Stimulated activated CD4-positive, alpha-beta T cell treated with anti-CD3 and anti-CD28 coated beads, Interleukin-4, amount 100 ng/mL, for 48 hours (primary cell): ENCODE measurements around the gene PEX10.
"Not testable (repeated sequence)": the region's sequence is repeated elsewhere in the genome, so short reads cannot be mapped to it uniquely, and the experiment has no call there.

ENCODE experiments used
- DNase-seq, 2 donors: peaks; one replicate each; pipeline ENCODE4 v3.0.0-alpha.2; 2020; ENCODE audit warnings: low read depth in 2 of 2

The PEX10 gene

GRCh38 chr1:2443277-2444137, 31.1 kb upstream of the PEX10 start:
- no peak for DNase-seq

GRCh38 chr1:2442661-2443060, 30.3 kb upstream of the PEX10 start:
- DNase-seq, result no peak

DNA sequence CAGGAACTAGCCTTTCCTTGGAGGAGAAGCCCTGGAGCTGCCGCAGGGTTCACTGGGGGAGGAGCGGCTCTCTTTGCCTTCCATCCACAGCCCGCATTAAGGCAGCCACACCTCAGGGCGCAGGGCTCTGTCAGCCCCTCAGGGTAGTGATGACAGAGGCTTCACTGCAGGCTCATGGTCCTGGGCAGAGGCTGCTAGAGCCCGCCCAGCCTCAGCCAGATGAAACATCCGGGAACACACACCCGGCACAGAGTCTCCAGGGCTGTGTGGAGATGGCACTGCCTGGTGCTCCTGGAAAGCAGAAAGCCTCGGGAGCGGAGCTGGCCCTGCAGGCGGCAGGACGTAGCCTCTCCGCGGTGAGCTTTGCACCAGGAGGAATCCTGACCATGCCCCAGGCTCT, 29.4 kb upstream of the PEX10 start:
- DNase-seq, result no peak

GRCh38 chr1:2440346-2440745, 28.0 kb upstream of the PEX10 start:
- DNase-seq, result not testable (repeated sequence)

- no peak for DNase-seq
These were observed 27.0 kb upstream of the PEX10 start for GRCh38 chr1:2439369-2439768.

DNA sequence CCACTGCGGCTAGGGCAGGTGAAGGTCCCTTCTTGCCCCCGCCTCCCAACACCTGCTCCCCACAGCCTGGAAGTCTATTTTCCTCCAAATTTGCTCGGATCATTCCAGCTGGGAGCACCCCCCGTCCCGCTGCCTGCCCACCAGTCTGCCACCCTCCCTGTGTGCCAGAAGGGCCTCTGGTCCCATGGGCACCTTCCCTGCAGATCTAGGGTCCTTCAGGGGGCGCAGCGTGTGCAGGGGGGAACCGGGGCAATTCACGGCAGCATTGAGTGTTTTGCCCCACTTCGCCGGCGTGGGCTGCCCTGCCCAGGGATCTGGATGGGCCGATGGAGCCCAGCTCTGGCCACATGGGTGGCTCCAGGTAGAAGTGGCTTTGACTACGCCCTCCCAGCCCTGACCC, 26.3 kb upstream of the PEX10 start:
- no peak for DNase-seq

DNA sequence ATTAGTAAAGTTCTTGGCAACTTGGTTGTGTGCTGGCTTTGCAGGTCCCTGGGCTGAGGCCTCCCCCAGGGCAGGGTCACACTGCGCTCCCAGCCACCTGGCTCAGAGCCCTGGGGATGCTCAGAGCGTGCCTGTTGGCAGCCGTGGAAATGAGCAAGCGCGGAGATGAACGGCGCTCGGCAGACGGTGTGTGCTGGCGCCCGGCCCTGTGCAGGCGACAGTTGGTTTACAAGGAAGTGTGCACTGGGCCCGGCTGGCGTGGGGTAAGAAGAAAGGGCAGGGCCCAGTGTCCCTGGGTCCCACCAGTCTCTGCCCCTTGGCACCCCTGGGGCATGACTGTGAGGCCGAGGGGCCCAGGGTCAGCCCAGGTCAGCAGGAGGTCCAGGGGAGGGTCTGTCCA, 25.7 kb upstream of the PEX10 start:
- no peak for DNase-seq

DNA sequence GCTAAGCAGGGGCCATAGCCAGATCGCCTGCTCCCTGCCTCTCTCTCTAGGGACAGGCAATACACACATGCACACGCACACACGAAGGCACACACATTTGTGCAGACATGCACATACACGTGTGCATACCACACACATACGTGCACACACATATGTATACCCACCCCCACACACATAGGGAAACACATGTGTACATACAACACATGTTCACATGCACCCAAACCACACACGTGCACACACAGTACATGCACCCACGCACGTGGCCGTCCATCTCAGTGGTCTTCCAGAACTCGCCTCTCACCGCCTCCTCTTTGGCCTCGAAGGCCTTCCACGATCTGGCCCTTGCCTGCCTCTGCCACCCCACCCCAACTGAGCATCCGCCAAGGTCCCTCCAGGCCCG, 25.3 kb upstream of the PEX10 start:
- no peak for DNase-seq

DNA sequence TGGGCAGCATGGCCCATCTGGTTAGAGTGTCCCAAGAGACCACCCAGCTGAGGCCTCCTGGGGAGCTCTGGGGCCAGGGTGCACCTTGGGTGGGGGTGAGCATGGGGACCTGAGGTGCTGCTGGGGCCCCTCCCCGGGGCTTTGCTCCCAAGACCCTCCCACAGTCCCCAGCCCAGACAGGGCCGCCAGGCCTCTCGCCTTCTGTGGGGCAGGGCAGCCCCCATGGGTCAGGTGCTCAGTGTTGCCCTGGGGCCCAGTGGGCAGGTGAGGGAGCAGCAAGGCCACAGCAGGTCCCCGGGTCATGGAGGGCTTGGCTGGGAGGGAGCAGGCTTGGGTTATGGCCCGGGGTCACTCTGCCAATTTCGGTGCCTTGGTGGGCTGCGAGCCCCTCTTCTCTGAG, 24.5 kb upstream of the PEX10 start:
- DNase-seq, result no peak

- DNase-seq, result no peak
These were observed 23.5 kb upstream of the PEX10 start for GRCh38 chr1:2435746-2436355.

GRCh38 chr1:2435091-2435490, 22.7 kb upstream of the PEX10 start:
- DNase-seq, result no peak

DNA sequence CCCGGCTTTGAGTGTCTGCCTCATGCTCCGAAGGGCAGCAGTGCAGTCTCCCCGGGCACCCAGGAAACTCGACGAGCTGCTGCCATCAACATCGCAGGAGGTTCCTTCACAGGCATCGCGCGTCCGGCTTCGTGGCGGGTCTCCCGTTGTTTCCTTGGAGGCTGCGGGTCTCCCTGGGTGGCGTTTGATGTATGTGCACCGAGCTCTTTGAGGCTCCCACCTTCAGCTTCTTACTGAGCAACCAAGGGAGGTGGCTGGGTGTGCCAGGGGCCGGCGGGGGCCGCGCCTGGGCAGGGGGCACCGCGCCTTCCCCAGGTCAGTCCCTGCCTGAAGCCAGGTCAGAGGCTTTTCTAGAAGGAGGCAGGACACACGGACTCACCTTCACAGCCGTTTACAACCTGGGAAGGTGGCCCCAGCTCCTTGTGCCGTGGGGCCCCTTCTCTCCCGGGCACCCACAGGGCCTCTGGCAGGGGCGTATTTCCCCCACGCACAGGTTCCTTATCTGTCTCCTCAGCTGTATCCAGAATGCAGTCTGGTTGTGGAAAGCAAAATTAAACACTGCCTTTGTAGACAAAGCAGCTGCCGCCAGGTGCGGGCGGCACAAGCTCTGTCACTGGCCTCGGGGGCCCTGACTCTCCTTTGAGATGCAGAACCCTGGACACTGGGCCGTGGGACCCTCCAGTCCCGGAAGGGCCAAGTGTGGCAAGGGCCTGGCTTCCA, 21.7 kb upstream of the PEX10 start:
- no peak for DNase-seq

GRCh38 chr1:2433196-2433595, 20.8 kb upstream of the PEX10 start:
- DNase-seq, result no peak

- no peak for DNase-seq
These were observed 20.1 kb upstream of the PEX10 start for GRCh38 chr1:2432441-2432844.

DNA sequence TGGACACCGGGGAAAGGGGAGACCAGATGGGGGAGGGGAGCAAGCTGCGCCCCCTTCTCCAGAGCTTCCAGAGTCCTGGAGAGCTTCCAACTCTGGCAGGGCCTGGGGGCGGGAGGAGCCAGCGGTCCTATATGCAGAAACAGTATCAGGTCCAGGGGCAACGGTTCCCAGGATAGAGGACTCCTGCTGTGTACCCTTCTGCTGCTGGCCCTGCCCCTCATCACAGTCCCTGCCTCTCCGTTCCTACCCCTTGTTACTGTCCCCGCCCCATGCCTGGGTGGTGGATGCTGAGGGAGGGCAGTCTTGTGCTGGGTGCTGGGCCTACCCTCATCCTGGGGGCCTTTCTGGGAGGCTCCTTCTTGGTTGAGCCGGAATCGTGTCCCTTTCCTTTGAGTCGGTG, 19.2 kb upstream of the PEX10 start:
- DNase-seq, result no peak

DNA sequence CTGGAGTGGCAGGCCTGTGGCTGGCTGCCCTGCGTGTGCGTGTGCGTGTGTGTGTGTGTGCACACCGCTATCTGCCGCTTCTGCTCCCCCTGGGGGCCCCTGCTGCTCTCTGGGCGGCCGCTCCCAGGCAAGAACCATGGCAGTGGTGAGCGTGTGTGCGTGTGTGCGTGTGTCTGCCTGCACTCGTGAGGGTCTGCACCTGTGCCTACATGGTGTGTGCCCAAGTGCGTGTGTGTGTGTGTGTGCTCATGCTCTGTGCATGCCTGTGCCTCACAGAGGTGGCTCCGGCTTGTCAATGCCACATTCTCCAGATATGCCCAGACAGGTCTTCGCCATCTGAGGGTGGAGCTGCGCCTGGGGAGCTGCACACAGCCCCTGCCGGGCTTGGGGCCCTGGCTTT, 18.7 kb upstream of the PEX10 start:
- no peak for DNase-seq

GRCh38 chr1:2430592-2430973, 18.2 kb upstream of the PEX10 start:
- DNase-seq, result no peak

DNA sequence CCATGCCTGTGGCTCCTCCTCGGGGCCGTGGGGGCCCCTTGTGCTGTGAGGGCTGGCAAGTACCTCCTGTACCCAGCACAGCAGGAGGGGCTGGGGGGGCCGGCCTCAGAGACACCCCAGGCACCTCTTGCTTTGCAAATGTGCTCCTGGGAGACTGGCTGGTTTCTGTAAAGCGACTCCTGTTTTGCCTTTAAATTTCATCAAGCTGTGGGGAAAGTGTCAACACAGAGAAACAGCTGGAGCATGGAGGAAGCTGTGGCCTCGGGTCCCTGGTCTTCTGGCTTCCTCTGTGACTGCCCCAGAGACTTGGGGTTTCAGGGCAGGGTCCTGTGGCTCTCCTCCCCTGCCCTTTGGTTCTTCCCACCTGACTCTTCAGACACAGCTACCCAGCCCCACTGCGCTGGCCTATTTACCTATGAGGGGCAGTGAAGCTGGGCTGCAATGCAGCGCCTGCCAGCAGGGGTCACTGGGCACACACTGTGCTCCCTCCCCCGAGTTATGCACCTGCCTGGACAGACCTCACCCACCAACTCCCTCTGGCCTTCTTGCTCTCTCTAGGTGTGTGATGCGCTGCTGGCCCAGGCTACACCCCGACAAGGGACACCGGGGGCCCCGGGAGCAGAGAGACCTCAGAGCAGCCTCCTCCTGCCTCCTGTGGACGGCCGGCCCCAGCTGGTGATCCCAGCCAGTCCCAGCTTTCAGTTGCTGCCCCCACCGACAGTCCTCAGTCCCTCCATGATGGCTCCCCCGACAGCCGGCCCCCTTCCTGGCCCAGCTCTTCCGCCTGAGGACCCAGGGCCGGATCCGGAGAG, 17.6 kb upstream of the PEX10 start:
- peak in 1 of 2 donors; percentile 16 for DNase-seq

DNA sequence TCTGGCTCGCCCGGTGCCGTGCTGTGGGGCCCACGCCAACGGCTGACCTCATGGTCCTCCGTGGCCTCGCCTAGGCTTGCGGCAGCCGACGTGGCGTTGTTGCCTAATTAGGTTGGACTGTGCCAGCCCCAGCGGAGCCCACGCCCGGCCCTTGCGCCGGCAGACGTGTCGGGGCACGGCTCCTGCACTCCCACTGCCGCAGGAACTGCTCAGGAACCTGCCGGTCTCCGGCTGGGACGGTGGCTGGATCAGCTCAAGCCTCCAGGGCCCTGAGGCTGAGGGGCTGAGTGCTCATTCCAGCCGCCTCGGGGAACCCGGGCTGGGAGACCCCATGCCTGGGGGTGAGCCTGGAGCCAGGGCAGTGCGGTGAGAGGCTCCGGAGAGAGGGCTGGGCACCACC, 16.1 kb upstream of the PEX10 start:
- no peak for DNase-seq

DNA sequence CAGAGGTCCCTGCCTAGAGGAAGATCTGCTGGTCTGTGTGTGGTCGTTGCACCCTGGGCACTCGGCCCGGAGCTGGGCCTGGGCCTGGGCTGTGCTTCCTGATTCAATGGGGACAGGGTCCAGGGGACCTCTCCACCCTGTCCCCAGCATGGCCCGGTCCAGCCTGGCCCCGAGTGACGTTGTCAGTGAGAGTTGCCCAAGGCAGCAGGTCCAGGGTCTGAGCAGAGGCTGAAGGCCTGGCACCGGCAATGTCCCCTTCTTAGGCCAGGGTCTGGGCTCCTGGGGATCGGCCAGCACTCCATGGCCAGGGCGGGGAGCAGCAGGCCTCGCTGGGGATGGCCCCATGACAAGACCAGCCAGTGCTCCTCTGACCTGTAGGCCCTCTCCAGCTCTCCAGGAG, 15.6 kb upstream of the PEX10 start:
- no peak for DNase-seq

GRCh38 chr1:2427051-2427450, 14.7 kb upstream of the PEX10 start:
- DNase-seq, result no peak

GRCh38 chr1:2426540-2426939, 14.2 kb upstream of the PEX10 start:
- DNase-seq, result no peak
